IMR-90 (cell line): ENCODE measurements around the gene CDH22. TPM values are rescaled to one million over a fixed set of nuclear protein-coding genes. Genes with fewer than 3 reads are reported as not detected.

Experiments
- ATAC-seq: fragments of 200-7000 bp; cut with Tn5 transposase; 2 replicates; pipeline ENCODE4 v1.9.1; 2020; ENCODE audit warnings: low read depth, mild to moderate bottlenecking, moderate library complexity
- BruUV-seq: library from RNA; stranded (reverse); fragments of 400-500 nt; replicated peaks from 2 replicates; lab custom pipeline; 2021; lab: Mats Ljungman, UMichigan
- CTCF ChIA-PET: fragments of 300-600 bp; formaldehyde crosslinking; extraction: SDS; loops from one replicate; lab custom pipeline; 2021; ENCODE audit warnings: antibody characterized with exemption; lab: Yijun Ruan, JAX
- POLR2A ChIA-PET: fragments of 300-600 bp; sonication (Branson Sonifier 250); formaldehyde crosslinking; loops from one replicate; lab custom pipeline; 2022; ENCODE audit warnings: antibody characterized with exemption; ENCODE audit not compliant: unreplicated experiment; lab: Charles Lee
- DNase-seq: peaks from one replicate; pipeline ENCODE4 v3.0.0; 2013
- H2AFZ ChIP-seq: replicated peaks from 2 replicates; pipeline ENCODE3; 2013; ENCODE audit warnings: low read length, mild to moderate bottlenecking; ENCODE audit not compliant: poor library complexity
- H2AK5ac ChIP-seq: 2 replicates; pipeline ENCODE4 v1.6.1; 2013; ENCODE audit warnings: low read depth, low read length, inconsistent platforms
- H2AK9ac ChIP-seq: replicated peaks from 2 replicates; pipeline ENCODE3; 2013; ENCODE audit warnings: mild to moderate bottlenecking, low read depth, low read length, moderate library complexity; ENCODE audit not compliant: poor library complexity
- H2BK120ac ChIP-seq: 2 replicates; pipeline ENCODE4 v1.6.1; 2013; ENCODE audit warnings: low read depth, low read length, inconsistent platforms
- H2BK15ac ChIP-seq: 3 replicates; pipeline ENCODE4 v1.6.1; 2013; ENCODE audit warnings: low read depth, low read length, inconsistent platforms
- H2BK20ac ChIP-seq: 2 replicates; pipeline ENCODE4 v1.6.1; 2013; ENCODE audit warnings: low read depth, mild to moderate bottlenecking, inconsistent platforms, low read length, moderate library complexity
- H2BK5ac ChIP-seq: 2 replicates; pipeline ENCODE4 v1.6.1; 2013; ENCODE audit warnings: mild to moderate bottlenecking, low read depth, low read length, inconsistent platforms; ENCODE audit not compliant: poor library complexity, severe bottlenecking
- H3K14ac ChIP-seq: replicated peaks from 2 replicates; pipeline ENCODE4 v1.6.1; 2013; ENCODE audit warnings: low read depth, low read length, inconsistent platforms
- H3K18ac ChIP-seq: 2 replicates; pipeline ENCODE4 v1.6.1; 2013; ENCODE audit warnings: low read depth, low read length, control low read depth
- H3K23ac ChIP-seq: 2 replicates; pipeline ENCODE4 v1.6.1; 2013; ENCODE audit warnings: low read depth, low read length, inconsistent platforms
- H3K27ac ChIP-seq: 2 replicates; pipeline ENCODE4 v1.5.1; 2013; ENCODE audit warnings: mild to moderate bottlenecking, control low read depth, low read length; ENCODE audit not compliant: insufficient read depth
- H3K27me3 ChIP-seq: 2 replicates; pipeline ENCODE4 v1.6.1; 2013; ENCODE audit warnings: low read length; ENCODE audit not compliant: control insufficient read depth, insufficient read depth
- H3K36me3 ChIP-seq: 2 replicates; pipeline ENCODE4 v1.6.1; 2013; ENCODE audit warnings: low read length, mixed read lengths; ENCODE audit not compliant: control insufficient read depth, insufficient read depth
- H3K4ac ChIP-seq: 2 replicates; pipeline ENCODE4 v1.6.1; 2013; ENCODE audit warnings: low read depth, low read length, inconsistent platforms
- H3K4me1 ChIP-seq: 2 replicates; pipeline ENCODE4 v1.6.1; 2013; ENCODE audit warnings: low read length, mixed read lengths; ENCODE audit not compliant: control insufficient read depth, insufficient read depth
- H3K4me2 ChIP-seq: 2 replicates; pipeline ENCODE4 v1.6.1; 2013; ENCODE audit warnings: low read depth, mild to moderate bottlenecking, control low read depth, low read length, moderate library complexity
- H3K4me3 ChIP-seq: 2 replicates; pipeline ENCODE4 v1.5.1; 2013; ENCODE audit warnings: low read depth, mild to moderate bottlenecking, control low read depth, low read length, moderate library complexity; ENCODE audit not compliant: insufficient read depth
- H3K56ac ChIP-seq: 2 replicates; pipeline ENCODE4 v1.6.1; 2013; ENCODE audit warnings: low read length, inconsistent platforms; ENCODE audit not compliant: insufficient read depth; ENCODE audit errors: extremely low read depth
- H3K79me1 ChIP-seq, 2 experiments: 2 replicates each; pipeline ENCODE4 v1.6.1; 2013; ENCODE audit warnings: low read length in 2 of 2, inconsistent platforms in 1 of 2, low read depth in 1 of 2
- H3K9ac ChIP-seq: 2 replicates; pipeline ENCODE4 v1.6.1; 2013; ENCODE audit warnings: low read depth, low read length, control low read depth
- H3K9me1 ChIP-seq: 2 replicates; pipeline ENCODE4 v1.6.1; 2013; ENCODE audit warnings: low read length, inconsistent platforms; ENCODE audit not compliant: insufficient read depth
- H3K9me3 ChIP-seq: 2 replicates; pipeline ENCODE4 v1.6.1; 2013; ENCODE audit warnings: low read length; ENCODE audit not compliant: control insufficient read depth, insufficient read depth
- H4K20me1 ChIP-seq: 2 replicates; pipeline ENCODE4 v1.6.1; 2013; ENCODE audit warnings: low read length, inconsistent platforms; ENCODE audit not compliant: insufficient read depth
- H4K5ac ChIP-seq: 2 replicates; pipeline ENCODE4 v1.6.1; 2013; ENCODE audit warnings: mild to moderate bottlenecking, low read depth, low read length, control low read depth
- H4K8ac ChIP-seq, 2 experiments: 2 replicates each; pipeline ENCODE4 v1.6.1; 2013; ENCODE audit warnings: low read depth in 2 of 2, low read length in 2 of 2, control low read depth in 1 of 2, inconsistent platforms in 1 of 2
- H4K91ac ChIP-seq: 2 replicates; pipeline ENCODE4 v1.6.1; 2013; ENCODE audit warnings: low read depth, low read length, inconsistent platforms; ENCODE audit not compliant: insufficient read depth
- CEBPB ChIP-seq: IDR thresholded peaks from 2 replicates; pipeline ENCODE4 v1.6.1; 2012; ENCODE audit warnings: low read depth, low read length, improper control_type of control experiment
- CHD1 ChIP-seq: IDR thresholded peaks from 2 replicates; pipeline ENCODE4 v1.6.1; 2012; ENCODE audit warnings: low read depth, low read length, improper control_type of control experiment
- FOS ChIP-seq: fragments of 150-350 bp; IDR thresholded peaks from 2 replicates; pipeline ENCODE4 v1.6.1; 2016; ENCODE audit warnings: low read depth, low read length
- MAZ ChIP-seq: IDR thresholded peaks from 2 replicates; pipeline ENCODE4 v1.6.1; 2012; ENCODE audit warnings: low read depth, mild to moderate bottlenecking, low read length, improper control_type of control experiment, moderate library complexity, borderline replicate concordance
- NFE2L2 ChIP-seq: fragments of 150-350 bp; IDR thresholded peaks from 2 replicates; pipeline ENCODE4 v1.6.1; 2016; ENCODE audit warnings: low read depth, mild to moderate bottlenecking, low read length
- POLR2A ChIP-seq: IDR thresholded peaks from 2 replicates; pipeline ENCODE4 v1.6.1; 2012; ENCODE audit warnings: mild to moderate bottlenecking, low read depth, low read length
- RCOR1 ChIP-seq: IDR thresholded peaks from 2 replicates; pipeline ENCODE4 v1.6.1; 2012; ENCODE audit warnings: mild to moderate bottlenecking, low read length, improper control_type of control experiment; ENCODE audit not compliant: insufficient replicate concordance
- RFX5 ChIP-seq: IDR thresholded peaks from 2 replicates; pipeline ENCODE4 v1.8.0; 2012; ENCODE audit warnings: low read depth, mild to moderate bottlenecking, low read length, moderate library complexity
- WGBS, 2 experiments: methylation state at CpG; one replicate each; pipeline versions ENCODE4 v1.1.5 to v1.1.7; 2013; ENCODE audit warnings: missing lambda C conversion rate in 2 of 2; ENCODE audit not compliant: insufficient read length in 1 of 2; ENCODE audit errors: extremely low coverage in 2 of 2; 5-methylcytosine and 5-hydroxymethylcytosine counted together
- dilution Hi-C: fragments of 300-500 bp; cut with HindIII; formaldehyde crosslinking; loops from one replicate; pipeline ENCODE4 v1.14.3; 2018; ENCODE audit warnings: low sequenced_read_pairs; ENCODE audit not compliant: unreplicated experiment
- in situ Hi-C: fragments of 300-500 bp; cut with MboI; formaldehyde crosslinking; loops from 3 replicates; pipeline ENCODE4 v1.14.3; 2019; ENCODE audit warnings: low sequenced_read_pairs, inconsistent platforms, mixed read lengths
- intact Hi-C: fragments of 100-400 bp; cut with micrococcal nuclease; formaldehyde crosslinking; loops from 2 replicates; pipeline ENCODE4 v1.10.0; 2022
- polyA plus RNA-seq, 3 experiments: library from polyadenylated mRNA; depleted of rRNA; stranded (reverse); fragments of >200 nt; gene quantifications; 2 replicates each; pipeline ENCODE4 v1.2.3, GENCODE V29; 2012; ENCODE audit warnings: low replicate concordance in 1 of 3
- total RNA-seq: library from RNA; depleted of rRNA; stranded (reverse); fragments of >200 nt; gene quantifications from 2 replicates; pipeline ENCODE4 v1.2.3, GENCODE V29; 2012
- TF ChIP-seq, protein P1 (sequence below): fragments of 150-350 bp; IDR thresholded peaks from 2 replicates; pipeline ENCODE4 v1.6.1; 2016; ENCODE audit warnings: low read depth, mild to moderate bottlenecking, low read length, moderate library complexity, borderline replicate concordance

CDH22 gene
- total and polyA plus RNA-seq, 2 of the 4 experiments (the other 2 are of a cell fraction) = not detected

GRCh38 chr20:46252352-46253091 lies 55.8 kb downstream of the CDH22 start:
- dilution Hi-C loops = no loop called here
- Histone ChIP-seq H3K9me3 (peaks cover 2% of the 10 kb centered on the region; the same call in 1 of the 2 replicates), H2BK5ac (no peak overlapping the region)

More at GRCh38 chr20:46252352-46253091, 55.8 kb downstream of the CDH22 start:
- Histone ChIP-seq H2AK9ac (no peak overlapping the region), H3K4ac (no peak overlapping the region), H2BK120ac (no peak overlapping the region), H4K20me1 (no peaks in the 10 kb centered on the region), H2AK5ac (no peak overlapping the region), H3K4me3 (no peak overlapping the region), H3K4me1 (no peaks in the 10 kb centered on the region), H3K9me1 (no peaks in the 10 kb centered on the region), H3K23ac (no peak overlapping the region), H4K5ac (no peak overlapping the region), H3K36me3 (no peaks in the 10 kb centered on the region), H3K4me2 (no peak overlapping the region), H4K91ac (no peak overlapping the region), H3K79me1 (no peaks in the 10 kb centered on the region), H2BK20ac (no peak overlapping the region), H2BK15ac (no peak overlapping the region), H3K27ac (no peak overlapping the region), H3K27me3 (peaks cover 45% of the 10 kb centered on the region), H3K18ac (no peak overlapping the region), H3K14ac (no peak overlapping the region), H3K9ac (no peak overlapping the region), H4K8ac (no peak overlapping the region), H2AFZ (no peak overlapping the region), H3K56ac (no peak overlapping the region)
- no TSS peak for BruUV-seq
- TF ChIP-seq RFX5 (no peak), CEBPB (no peak), NFE2L2 (no peak), POLR2A (no peak), MAZ (no peak), FOS (no peak), RCOR1 (no peak), CHD1 (no peak)
- TF ChIP-seq, protein P1, sequence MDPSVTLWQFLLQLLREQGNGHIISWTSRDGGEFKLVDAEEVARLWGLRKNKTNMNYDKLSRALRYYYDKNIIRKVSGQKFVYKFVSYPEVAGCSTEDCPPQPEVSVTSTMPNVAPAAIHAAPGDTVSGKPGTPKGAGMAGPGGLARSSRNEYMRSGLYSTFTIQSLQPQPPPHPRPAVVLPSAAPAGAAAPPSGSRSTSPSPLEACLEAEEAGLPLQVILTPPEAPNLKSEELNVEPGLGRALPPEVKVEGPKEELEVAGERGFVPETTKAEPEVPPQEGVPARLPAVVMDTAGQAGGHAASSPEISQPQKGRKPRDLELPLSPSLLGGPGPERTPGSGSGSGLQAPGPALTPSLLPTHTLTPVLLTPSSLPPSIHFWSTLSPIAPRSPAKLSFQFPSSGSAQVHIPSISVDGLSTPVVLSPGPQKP = no peak
- ATAC-seq (no peak), DNase-seq (no peak)
- intact Hi-C loops (no loop called here), in situ Hi-C loops (no loop called here)
- POLR2A ChIA-PET = no interaction called here
- CTCF ChIA-PET = no interaction called here
- WGBS, 2 experiments = 65% methylated on average over 3 of the region's 8 CpGs; no CpG with 5 or more reads in 1 of the 2 experiments
